ENCODE data around the gene MICALL2. TPM values are rescaled to one million over a fixed set of nuclear protein-coding genes. Genes with fewer than 3 reads are reported as not detected.

Gene MICALL2
- total RNA-seq, 1 donor from 2014 or later: 3.7 TPM

GRCh38 chr7:1402110-1402790 is 57.0 kb downstream of the MICALL2 start:
- FAIRE-seq (no peak), DNase-seq (ENCODE audit: low spot score in 2 of 2) (no peak)

DNA sequence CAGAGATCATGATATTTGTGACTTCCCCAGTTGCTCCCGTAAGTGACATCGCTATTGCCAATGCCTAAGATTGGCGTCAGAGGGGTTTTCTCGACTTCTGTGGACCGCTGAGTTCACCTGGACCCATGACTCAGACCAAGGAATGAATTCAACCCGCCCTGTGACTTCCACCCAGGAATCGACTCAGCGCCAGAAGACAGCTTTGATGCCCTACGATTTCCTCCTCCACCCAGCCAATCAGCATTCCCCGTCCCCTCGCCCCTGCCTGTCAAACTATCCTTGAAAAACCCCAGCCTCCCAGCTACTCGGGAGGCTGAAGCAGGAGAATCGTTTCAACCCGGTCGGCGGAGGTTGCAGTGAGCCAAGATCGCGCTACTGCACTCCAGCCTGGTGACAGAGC is 58.3 kb downstream of the MICALL2 start:
- DNase-seq (ENCODE audit: low spot score in 2 of 2) (no peak), FAIRE-seq (no peak)

DNA sequence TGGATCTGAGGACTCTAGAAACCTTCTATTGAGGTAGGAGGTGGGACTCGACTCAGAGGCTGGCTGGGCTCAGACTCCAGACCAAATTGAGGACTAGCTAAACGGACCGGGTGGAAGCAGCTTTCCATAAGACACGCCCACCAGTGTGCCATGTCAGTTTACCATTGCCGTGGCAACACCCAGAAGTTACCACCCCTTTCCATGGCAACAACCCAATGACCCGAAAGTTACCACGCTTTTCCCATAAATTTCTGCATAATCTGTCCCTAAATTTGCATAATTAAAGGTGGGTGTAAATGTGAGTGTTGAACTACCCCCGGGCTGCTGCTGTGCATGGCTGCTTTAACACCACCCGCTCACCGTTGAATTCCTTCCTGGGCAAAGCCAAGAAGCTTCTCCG is 58.9 kb downstream of the MICALL2 start:
- no peak for FAIRE-seq
- no peak for DNase-seq (ENCODE audit: low spot score in 2 of 2)

DNA sequence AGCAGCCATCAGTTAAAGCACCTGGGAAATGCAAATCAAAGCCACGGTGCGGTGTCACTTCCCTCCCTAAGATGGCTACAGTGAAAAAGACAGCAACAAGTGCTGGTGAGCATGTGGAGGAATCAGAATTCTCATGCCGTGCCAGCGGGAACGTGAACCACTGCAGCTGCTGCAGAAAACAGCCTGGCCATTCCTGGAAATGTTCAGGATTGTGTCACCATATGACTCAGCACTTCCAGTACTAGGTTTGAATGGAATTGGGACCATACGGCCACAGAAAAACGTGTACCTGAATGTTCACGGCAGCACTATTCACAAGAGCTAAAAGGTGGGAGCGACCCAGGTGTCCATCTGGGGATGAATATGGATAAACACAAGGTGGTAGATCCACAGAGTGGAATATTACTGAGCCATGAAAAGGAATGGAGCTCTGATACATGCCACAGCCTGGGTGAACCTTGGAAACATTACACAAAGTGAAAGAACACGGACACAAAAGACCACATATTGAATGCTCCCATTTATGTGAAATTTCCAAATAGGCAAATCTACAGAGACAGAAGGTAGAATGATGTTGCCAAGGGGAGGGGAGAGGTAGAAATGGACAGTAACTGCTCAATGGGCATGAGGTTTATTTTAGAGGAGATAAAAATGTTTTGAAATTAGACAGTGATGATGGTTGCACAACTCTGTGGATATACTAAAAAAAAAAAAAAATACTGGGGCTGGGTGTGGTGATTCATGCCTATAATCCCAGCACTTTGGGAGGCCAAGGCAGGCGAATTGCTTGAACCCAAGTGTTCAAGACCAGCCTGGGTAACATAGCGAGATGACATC is 61.6 kb downstream of the MICALL2 start:
- DNase-seq (ENCODE audit: low spot score in 2 of 2): no peak
- no peak for FAIRE-seq

DNA sequence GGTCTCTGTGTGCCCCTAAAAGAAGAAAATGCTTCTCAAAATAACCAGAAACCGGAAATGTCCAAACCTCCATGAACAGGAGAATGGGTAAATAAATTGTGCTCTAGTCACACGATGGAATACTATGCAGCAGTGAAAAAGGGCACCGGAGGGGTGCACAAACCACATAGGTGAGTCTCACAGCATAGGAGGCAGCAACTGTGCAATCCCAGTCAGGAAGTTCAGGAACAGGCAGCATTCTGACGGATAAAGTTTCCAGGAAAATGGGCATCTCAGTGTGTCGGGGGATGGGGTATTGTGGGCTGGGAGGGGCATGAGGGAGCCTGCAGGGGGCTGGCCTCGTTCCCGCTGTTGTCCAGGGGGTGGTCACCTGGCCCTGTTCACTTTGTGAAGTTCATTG is 63.1 kb downstream of the MICALL2 start:
- no peak for FAIRE-seq

DNA sequence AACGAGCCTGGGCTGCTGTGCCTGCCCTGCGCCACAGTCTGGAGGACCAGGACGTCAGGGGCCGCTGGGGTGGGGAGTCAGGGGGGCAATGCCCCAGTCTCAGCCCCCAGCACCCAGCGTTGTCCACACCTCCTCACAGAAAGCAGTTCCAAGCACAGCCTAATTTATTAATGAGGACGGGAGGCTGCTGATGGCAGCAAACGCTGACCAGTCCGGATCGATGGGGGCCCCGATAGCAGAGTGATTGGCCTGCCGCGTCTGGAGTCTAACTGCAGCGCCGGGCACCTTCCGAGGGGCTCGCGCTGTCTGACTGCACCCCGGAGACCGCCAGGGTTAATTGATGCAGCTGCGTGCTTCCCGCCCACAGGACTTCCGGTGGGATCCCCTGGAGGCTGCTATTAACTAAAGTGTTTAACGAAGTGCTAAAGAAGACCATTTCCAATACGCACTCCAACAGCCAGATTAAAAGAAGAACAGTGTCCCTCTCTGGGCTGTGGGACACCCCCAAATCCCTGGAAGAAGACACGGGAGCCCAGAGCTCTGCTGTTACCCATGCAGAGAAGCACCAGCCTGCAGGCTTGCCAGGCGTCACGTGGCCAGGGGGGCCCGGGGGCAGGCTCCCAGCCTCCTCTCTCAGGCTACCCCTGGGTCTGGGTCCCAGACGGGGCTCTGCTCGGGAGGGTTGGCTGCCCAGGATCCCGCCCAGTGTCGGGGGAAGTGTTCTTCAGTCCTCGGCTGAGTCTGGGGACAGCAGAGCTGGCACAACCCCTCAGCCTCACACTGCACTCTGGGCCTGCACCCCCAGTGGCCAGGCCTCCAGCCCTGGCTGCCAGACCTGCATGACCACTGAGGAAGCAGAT is 63.8 kb downstream of the MICALL2 start:
- FAIRE-seq (no peak), DNase-seq (ENCODE audit: low spot score in 2 of 2) (no peak)

More for the DNA sequence above, 63.1 kb downstream of the MICALL2 start:
- DNase-seq (ENCODE audit: low spot score in 2 of 2): no peak

DNA sequence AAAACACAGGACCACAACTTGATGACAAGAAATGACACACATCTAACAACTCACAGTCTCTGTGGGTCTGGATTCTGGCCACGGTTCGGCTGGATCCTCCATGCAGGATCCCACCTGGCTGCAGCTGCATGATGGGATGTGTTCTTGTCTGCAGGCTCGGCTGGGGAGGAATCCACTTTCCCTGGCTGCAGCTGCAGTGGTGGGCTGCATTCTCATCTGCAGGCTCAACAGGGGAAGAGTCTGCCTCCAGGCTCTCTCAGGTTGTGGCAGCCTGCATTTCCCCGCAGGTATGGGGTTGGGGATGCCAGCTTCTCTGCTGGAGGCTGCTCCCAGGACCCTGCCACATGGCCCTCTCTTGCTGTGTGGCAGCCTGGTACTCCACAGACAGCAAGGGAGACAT is 64.9 kb downstream of the MICALL2 start:
- FAIRE-seq (no peak), DNase-seq (ENCODE audit: low spot score in 2 of 2) (no peak)

- FAIRE-seq: no peak
Measured at GRCh38 chr7:1393421-1393820, 65.8 kb downstream of the MICALL2 start.

DNA sequence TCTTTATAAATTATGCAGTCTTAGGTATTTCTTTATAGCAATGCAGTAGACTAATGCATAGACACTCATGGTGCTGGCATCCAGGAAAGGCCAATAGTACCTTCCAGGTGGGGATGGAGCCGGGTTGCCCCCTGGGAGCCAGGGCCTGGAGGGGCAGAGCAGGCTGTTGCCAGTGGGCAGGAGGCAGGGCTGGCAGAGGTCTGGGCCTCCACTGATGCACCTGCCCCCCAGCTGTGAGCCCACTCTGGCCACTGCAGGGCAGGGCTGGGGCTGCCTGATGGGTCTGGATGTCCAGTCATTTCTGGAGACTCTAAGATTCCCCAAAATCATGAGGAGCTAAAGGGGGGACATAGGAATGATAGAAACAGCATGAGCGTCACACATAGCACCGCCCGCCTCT is 66.7 kb downstream of the MICALL2 start:
- FAIRE-seq: no peak

More at GRCh38 chr7:1393421-1393820, 65.8 kb downstream of the MICALL2 start:
- DNase-seq (ENCODE audit: low spot score in 2 of 2): no peak

GRCh38 chr7:1391449-1391848 is 67.8 kb downstream of the MICALL2 start:
- no peak for FAIRE-seq

More for the DNA sequence above, 66.7 kb downstream of the MICALL2 start:
- DNase-seq (ENCODE audit: low spot score in 2 of 2): no peak

DNA sequence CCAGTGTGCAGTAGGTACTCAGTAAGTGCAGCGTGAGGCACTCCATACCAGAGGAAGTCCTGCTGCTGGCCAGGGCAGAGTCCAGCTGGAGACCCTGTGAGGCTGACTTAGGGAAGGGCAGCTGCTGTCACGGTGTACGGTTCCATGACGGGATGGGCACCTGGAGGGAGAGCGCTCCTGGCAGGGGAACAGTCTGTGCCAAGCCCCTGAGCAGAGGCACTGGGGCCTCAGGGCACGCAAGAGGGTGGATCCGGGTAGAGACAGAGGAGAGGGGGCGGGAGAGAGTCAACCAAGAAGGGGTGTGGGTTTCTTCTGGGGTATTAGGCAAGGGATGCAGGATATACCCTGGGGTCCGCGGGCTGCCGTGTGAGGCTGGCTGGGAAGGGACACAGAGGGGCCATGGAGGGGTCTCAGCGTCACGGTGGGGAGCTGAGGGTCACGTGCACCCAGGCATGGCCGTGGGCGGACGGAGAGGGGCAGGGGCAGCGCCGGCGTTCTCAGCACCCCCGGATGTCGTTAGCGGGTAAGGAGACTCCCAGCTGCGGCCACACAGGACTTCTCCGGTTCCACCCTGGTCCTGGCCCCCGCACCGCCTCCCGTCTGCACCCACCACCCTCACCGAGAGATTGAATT is 70.5 kb downstream of the MICALL2 start:
- FAIRE-seq (no peak), DNase-seq (ENCODE audit: low spot score in 2 of 2) (no peak)

More at GRCh38 chr7:1391449-1391848, 67.8 kb downstream of the MICALL2 start:
- no peak for DNase-seq (ENCODE audit: low spot score in 2 of 2)

- no peak for DNase-seq (ENCODE audit: low spot score in 2 of 2)
- no peak for FAIRE-seq
Measured at GRCh38 chr7:1388021-1388702, 71.1 kb downstream of the MICALL2 start.

GRCh38 chr7:1387261-1387660 is 72.0 kb downstream of the MICALL2 start:
- no peak for FAIRE-seq
- DNase-seq (ENCODE audit: low spot score in 2 of 2): no peak

- no peak for FAIRE-seq
- DNase-seq (ENCODE audit: low spot score in 2 of 2): no peak
Measured at GRCh38 chr7:1386623-1387220, 72.5 kb downstream of the MICALL2 start.

DNA sequence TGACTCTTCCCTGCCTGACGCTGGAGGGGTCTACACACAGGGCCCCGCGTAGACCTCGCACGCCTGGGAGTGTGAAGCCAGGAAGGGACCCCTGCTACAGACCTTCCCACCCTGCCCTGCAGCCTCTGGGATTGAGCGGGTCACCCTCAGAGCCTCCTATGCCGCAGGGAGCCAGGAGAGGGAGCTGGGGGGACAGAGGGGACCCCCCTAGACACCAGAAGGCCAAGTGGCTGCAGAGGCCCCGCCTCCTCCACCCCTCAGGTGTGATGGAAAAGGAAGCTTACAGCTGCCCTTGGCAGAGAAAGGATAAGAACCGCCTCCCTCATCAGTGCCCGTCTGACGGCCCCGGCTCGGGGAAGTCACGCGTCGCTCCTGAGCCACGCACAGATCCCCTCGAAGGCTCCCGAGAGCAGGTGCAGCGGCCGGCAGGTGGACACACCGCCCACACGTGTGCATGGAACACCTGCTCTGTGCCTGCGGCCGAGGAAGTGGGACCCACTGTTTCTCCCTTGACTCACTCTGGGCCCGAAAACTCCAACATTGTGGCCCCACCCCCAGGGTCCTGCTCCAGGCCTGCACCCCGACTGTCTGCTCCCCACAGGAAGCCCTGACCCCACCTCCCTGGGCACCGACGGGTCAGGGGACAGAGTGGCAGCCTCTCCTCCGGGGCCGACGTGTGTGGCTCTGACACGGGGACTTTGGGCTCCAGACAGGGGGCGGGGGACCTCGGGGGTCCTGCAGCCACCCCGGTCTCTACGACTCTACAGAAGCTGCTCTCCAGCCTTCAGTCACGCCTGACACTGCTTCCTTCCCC is 73.3 kb downstream of the MICALL2 start:
- FAIRE-seq (no peak), DNase-seq (ENCODE audit: low spot score in 2 of 2) (no peak)

- DNase-seq (ENCODE audit: low spot score in 2 of 2): no peak
- FAIRE-seq: no peak
Measured at GRCh38 chr7:1385086-1385808, 74.0 kb downstream of the MICALL2 start.
